Fibroblast of skin of abdomen (primary cell): Measurements from ENCODE around the gene KLHL12. TPM values are rescaled to one million over a fixed set of nuclear protein-coding genes. Genes with fewer than 3 reads are reported as not detected.

Source experiments
- DNase-seq: peaks from one replicate; pipeline ENCODE4 v3.0.0-alpha.2; 2013
- polyA plus RNA-seq, 2 experiments: library from polyadenylated mRNA; unstranded; fragments of 120-200 nt; gene quantifications; one replicate each; pipeline ENCODE4 v1.2.1, GENCODE V29; 2013; ENCODE audit not compliant: insufficient read length in 2 of 2

The KLHL12 gene
- 28.8 TPM for polyA plus RNA-seq (2013, experiment 1 of 2; ENCODE audit: insufficient read length)
- polyA plus RNA-seq (2013, experiment 2 of 2; ENCODE audit: insufficient read length), result 27.6 TPM

- DNase-seq, result peak; percentile 97
Measured at GRCh38 chr1:202926581-202927491, at the start of gene KLHL12. Gene KLHL12 (minus strand): TSS chr1:202927234. CDS start chr1:202925162, 2,072 bp downstream.

GRCh38 chr1:202976633-202977032 lies 49.6 kb upstream of the KLHL12 start:
- DNase-seq, result no peak

- DNase-seq, result no peak
Measured at GRCh38 chr1:202974856-202975255, 47.8 kb upstream of the KLHL12 start.

GRCh38 chr1:202972046-202972445 lies 45.0 kb upstream of the KLHL12 start:
- no peak for DNase-seq

GRCh38 chr1:202968895-202969295 lies 41.9 kb upstream of the KLHL12 start:
- peak; percentile 55 for DNase-seq

- no peak for DNase-seq
Measured at GRCh38 chr1:202968351-202968750, 41.3 kb upstream of the KLHL12 start.

GRCh38 chr1:202967684-202968281 lies 40.7 kb upstream of the KLHL12 start:
- DNase-seq, result no peak

GRCh38 chr1:202966006-202966898 lies 39.2 kb upstream of the KLHL12 start:
- no peak for DNase-seq

- DNase-seq, result no peak
Measured at GRCh38 chr1:202965422-202965821, 38.4 kb upstream of the KLHL12 start.

- peak; percentile 12 for DNase-seq
Measured at GRCh38 chr1:202964791-202965410, 37.9 kb upstream of the KLHL12 start.

GRCh38 chr1:202961220-202961880 lies 34.3 kb upstream of the KLHL12 start:
- DNase-seq, result no peak

GRCh38 chr1:202959276-202959620 lies 32.2 kb upstream of the KLHL12 start:
- DNase-seq, result peak; percentile 29

GRCh38 chr1:202958544-202959275 lies 31.7 kb upstream of the KLHL12 start:
- DNase-seq, result no peak

- peak; percentile 81 for DNase-seq
Measured at GRCh38 chr1:202957733-202958543, 30.9 kb upstream of the KLHL12 start, which contains the start of gene ADIPOR1. Gene ADIPOR1 (minus strand): TSS chr1:202958312. CDS start chr1:202951070, 7,242 bp downstream.

- DNase-seq, result no peak
Measured at GRCh38 chr1:202956969-202957368, 29.9 kb upstream of the KLHL12 start.

GRCh38 chr1:202954057-202954745 lies 27.2 kb upstream of the KLHL12 start:
- DNase-seq, result no peak

GRCh38 chr1:202953392-202953791 lies 26.4 kb upstream of the KLHL12 start:
- DNase-seq, result no peak

- peak; percentile 21 for DNase-seq
Measured at GRCh38 chr1:202952818-202953217, 25.8 kb upstream of the KLHL12 start.

GRCh38 chr1:202952099-202952498 lies 25.1 kb upstream of the KLHL12 start:
- DNase-seq, result no peak
